ENCODE data around the gene NR0B2. TPM values are rescaled to one million over a fixed set of nuclear protein-coding genes. Genes with fewer than 3 reads are reported as not detected.
"Not testable (repeated sequence)": the region's sequence is repeated elsewhere in the genome, so short reads cannot be mapped to it uniquely, and the experiment has no call there.

Gene NR0B2
- total RNA-seq, 1 donor from 2014 or later, result not detected

DNA sequence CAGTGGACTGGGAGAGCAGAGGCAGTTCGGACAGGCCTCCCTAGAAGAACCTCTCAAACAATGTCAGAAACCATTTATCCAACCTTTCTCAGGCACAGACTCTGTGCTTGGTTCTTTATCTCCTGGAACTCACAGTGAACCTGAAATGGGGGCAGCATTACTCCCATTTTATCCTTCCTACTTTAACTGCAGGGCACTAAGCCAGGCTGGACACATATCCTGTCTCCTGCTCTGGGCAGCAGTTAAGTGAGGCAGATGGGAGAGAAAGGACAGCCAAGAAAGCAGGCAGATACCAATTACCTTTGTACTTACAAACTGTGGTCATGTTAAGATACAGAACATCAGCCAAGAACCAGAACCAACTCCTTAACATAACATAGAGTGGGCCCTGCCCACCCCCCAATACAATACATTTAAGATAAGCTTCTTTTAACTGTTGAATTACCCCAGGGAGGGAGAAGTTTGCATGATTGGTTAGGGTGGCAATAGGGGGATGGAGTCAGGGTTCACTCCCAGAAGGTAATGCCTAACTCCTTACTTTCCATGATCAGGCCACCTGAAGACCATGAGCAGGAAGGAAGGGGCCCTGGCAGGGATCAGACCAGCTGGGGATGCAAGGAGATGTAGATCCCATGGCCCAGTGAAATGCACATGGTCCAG lies 35.6 kb upstream of the NR0B2 start:
- no peak overlapping the region for H3K4me3 ChIP-seq
- Mint-ChIP-seq H3K9me3 (no peaks in the 10 kb centered on the region), H3K27ac (no peak overlapping the region), H3K27me3 (ENCODE audit: insufficient read depth, low read depth) (peaks cover 2% of the 10 kb centered on the region), H3K4me1 (peaks cover 4% of the 10 kb centered on the region), H3K36me3 (peaks cover 20% of the 10 kb centered on the region), H3K4me3 (peak overlapping the region; percentile 15)
- H3F3A ChIP-seq (ENCODE audit: low read depth), result peaks cover 9% of the 10 kb centered on the region
- H3K27me3 ChIP-seq, result no peaks in the 10 kb centered on the region
- no peak overlapping the region for H3K4me2 ChIP-seq
- H3K36me3 ChIP-seq, result no peaks in the 10 kb centered on the region
- no peak overlapping the region for H3K9ac ChIP-seq
- no peak overlapping the region for H2AFZ ChIP-seq (replicated peaks)
- TF ChIP-seq EZH2 (IDR thresholded peaks at IDR 0.05), result no peak
- TF ChIP-seq, protein P1, sequence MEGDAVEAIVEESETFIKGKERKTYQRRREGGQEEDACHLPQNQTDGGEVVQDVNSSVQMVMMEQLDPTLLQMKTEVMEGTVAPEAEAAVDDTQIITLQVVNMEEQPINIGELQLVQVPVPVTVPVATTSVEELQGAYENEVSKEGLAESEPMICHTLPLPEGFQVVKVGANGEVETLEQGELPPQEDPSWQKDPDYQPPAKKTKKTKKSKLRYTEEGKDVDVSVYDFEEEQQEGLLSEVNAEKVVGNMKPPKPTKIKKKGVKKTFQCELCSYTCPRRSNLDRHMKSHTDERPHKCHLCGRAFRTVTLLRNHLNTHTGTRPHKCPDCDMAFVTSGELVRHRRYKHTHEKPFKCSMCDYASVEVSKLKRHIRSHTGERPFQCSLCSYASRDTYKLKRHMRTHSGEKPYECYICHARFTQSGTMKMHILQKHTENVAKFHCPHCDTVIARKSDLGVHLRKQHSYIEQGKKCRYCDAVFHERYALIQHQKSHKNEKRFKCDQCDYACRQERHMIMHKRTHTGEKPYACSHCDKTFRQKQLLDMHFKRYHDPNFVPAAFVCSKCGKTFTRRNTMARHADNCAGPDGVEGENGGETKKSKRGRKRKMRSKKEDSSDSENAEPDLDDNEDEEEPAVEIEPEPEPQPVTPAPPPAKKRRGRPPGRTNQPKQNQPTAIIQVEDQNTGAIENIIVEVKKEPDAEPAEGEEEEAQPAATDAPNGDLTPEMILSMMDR (IDR thresholded peaks at IDR 0.05), result no peak
- no peak for DNase-seq (ENCODE audit: low spot score)
- H3K4me1 ChIP-seq, result no peaks in the 10 kb centered on the region
- no peaks in the 10 kb centered on the region for H3K9me3 ChIP-seq (ENCODE audit: low read depth)
- H3K79me2 ChIP-seq (ENCODE audit: low read depth), result no peaks in the 10 kb centered on the region
- H3K27ac ChIP-seq, result peak overlapping the region; percentile 58
- no peaks in the 10 kb centered on the region for H4K20me1 ChIP-seq (ENCODE audit: low read depth)

DNA sequence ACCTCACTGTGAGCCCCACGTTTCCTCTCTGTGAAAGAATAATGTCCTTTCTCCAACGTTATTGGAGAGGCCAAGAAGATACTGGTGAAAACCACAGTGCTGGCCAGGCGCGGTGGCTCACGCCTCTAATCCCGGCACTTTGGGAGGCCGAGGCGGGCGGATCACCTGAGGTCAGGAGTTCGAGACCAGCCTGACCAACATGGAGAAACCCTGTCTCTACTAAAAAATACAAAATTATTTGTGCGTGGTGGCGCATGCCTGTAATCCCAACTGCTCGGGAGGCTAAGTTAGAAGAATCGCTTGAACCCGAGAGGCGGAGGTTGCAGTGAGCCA lies 34.9 kb upstream of the NR0B2 start:
- H3K36me3 Mint-ChIP-seq, result peaks cover 20% of the 10 kb centered on the region
- not testable (repeated sequence) for DNase-seq (ENCODE audit: low spot score); H3K4me3 ChIP-seq; H4K20me1 ChIP-seq (ENCODE audit: low read depth); H3K27me3 Mint-ChIP-seq (ENCODE audit: insufficient read depth, low read depth); H3F3A ChIP-seq (ENCODE audit: low read depth); H2AFZ ChIP-seq (replicated peaks); H3K36me3 ChIP-seq; H3K4me3 Mint-ChIP-seq; H3K27ac ChIP-seq; H3K9me3 Mint-ChIP-seq; H3K9ac ChIP-seq; H3K4me1 Mint-ChIP-seq; H3K27me3 ChIP-seq; H3K27ac Mint-ChIP-seq; H3K79me2 ChIP-seq (ENCODE audit: low read depth); H3K4me2 ChIP-seq; H3K4me1 ChIP-seq; H3K9me3 ChIP-seq (ENCODE audit: low read depth)

DNA sequence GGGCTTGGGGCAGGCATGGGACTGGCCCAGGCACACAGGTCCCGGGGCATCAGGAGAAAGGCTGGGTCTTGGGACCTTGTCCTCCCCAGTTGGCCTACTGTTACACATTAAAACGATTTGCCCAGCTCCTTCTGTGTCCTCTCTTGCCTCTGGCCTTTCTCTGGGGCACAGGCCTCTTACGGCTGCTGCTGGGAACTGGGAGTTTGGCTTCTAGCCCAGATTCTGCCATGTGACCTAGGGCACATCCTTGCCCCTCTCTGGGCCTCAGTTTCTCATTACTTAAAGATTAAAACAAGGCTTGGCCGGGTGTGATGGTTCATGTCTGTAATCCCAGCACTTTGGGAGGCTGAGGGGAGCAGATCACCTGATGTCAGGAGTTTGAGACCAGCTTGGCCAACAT lies 32.5 kb upstream of the NR0B2 start:
- H3K4me3 Mint-ChIP-seq, result no peak overlapping the region
- peaks cover 32% of the 10 kb centered on the region for H3K36me3 Mint-ChIP-seq
- H3K4me3 ChIP-seq, result no peak overlapping the region
- H3K27me3 ChIP-seq, result no peaks in the 10 kb centered on the region
- TF ChIP-seq EZH2phosphoT487 (IDR thresholded peaks at IDR 0.05) (no peak), EZH2 (IDR thresholded peaks at IDR 0.05) (no peak)
- TF ChIP-seq, protein P1 (IDR thresholded peaks at IDR 0.05), result no peak
- DNase-seq (ENCODE audit: low spot score), result no peak
- no peak overlapping the region for H3K4me2 ChIP-seq
- H3F3A ChIP-seq (ENCODE audit: low read depth), result peaks cover 9% of the 10 kb centered on the region
- no peaks in the 10 kb centered on the region for H4K20me1 ChIP-seq (ENCODE audit: low read depth)
- no peaks in the 10 kb centered on the region for H3K9me3 ChIP-seq (ENCODE audit: low read depth)
- H3K36me3 ChIP-seq, result no peaks in the 10 kb centered on the region
- no peak overlapping the region for H2AFZ ChIP-seq (replicated peaks)
- H3K27ac ChIP-seq, result no peak overlapping the region
- no peaks in the 10 kb centered on the region for H3K4me1 ChIP-seq
- peaks cover 2% of the 10 kb centered on the region for H3K27me3 Mint-ChIP-seq (ENCODE audit: insufficient read depth, low read depth)
- no peak overlapping the region for H3K9ac ChIP-seq
- H3K79me2 ChIP-seq (ENCODE audit: low read depth), result no peaks in the 10 kb centered on the region
- H3K9me3 Mint-ChIP-seq, result no peaks in the 10 kb centered on the region
- H3K27ac Mint-ChIP-seq, result no peak overlapping the region
- H3K4me1 Mint-ChIP-seq, result peaks cover 4% of the 10 kb centered on the region

DNA sequence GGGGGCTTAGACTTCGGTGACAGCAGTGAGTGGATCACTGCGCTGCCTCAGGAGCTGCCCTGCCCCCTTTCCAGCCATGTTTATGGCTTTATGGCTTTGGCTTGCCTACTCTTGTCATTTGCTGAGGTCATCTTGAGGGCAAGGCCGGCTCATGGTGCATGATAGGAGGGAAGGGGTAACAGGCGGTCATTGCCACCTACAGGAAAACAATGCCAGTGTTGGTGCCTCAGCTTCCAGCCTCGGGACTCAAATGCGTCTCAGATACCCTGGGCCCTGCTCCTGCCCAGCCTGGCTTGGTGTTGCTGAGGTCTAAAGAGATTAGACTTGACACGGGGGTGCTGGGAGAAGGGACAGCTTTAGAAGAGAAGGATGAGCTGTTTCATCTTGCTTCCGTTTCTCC lies 32.0 kb upstream of the NR0B2 start:
- Histone ChIP-seq H3K27ac (no peak overlapping the region), H3F3A (ENCODE audit: low read depth) (peaks cover 9% of the 10 kb centered on the region), H3K27me3 (no peaks in the 10 kb centered on the region), H4K20me1 (ENCODE audit: low read depth) (no peaks in the 10 kb centered on the region), H3K79me2 (ENCODE audit: low read depth) (no peaks in the 10 kb centered on the region), H3K9me3 (ENCODE audit: low read depth) (no peaks in the 10 kb centered on the region), H3K9ac (no peak overlapping the region), H3K4me3 (no peak overlapping the region), H2AFZ (replicated peaks) (no peak overlapping the region), H3K4me1 (no peaks in the 10 kb centered on the region), H3K36me3 (no peaks in the 10 kb centered on the region), H3K4me2 (no peak overlapping the region)
- no peak overlapping the region for H3K4me3 Mint-ChIP-seq
- peaks cover 2% of the 10 kb centered on the region for H3K27me3 Mint-ChIP-seq (ENCODE audit: insufficient read depth, low read depth)
- H3K4me1 Mint-ChIP-seq, result peaks cover 4% of the 10 kb centered on the region
- TF ChIP-seq EZH2 (IDR thresholded peaks at IDR 0.05) (no peak), EZH2phosphoT487 (IDR thresholded peaks at IDR 0.05) (no peak)
- TF ChIP-seq, protein P1 (IDR thresholded peaks at IDR 0.05), result no peak
- no peak overlapping the region for H3K27ac Mint-ChIP-seq
- peaks cover 32% of the 10 kb centered on the region for H3K36me3 Mint-ChIP-seq
- no peak for DNase-seq (ENCODE audit: low spot score)
- H3K9me3 Mint-ChIP-seq, result no peaks in the 10 kb centered on the region

Measured in neural progenitor cell (in vitro differentiated cells).